HG03378 (cell line): Measurements from ENCODE around the gene ARHGAP26.

Source experiments
- ATAC-seq: cut with Tn5 transposase; IDR thresholded peaks from one replicate; pipeline ENCODE4 v1.9.1; 2021; ENCODE audit warnings: mild to moderate bottlenecking, moderate library complexity; ENCODE audit not compliant: unreplicated experiment

The ARHGAP26 gene

GRCh38 chr5:143208781-143209510, 438.8 kb downstream of the ARHGAP26 start:
- ATAC-seq: no peak

GRCh38 chr5:143209881-143210395, 439.8 kb downstream of the ARHGAP26 start:
- no peak for ATAC-seq

GRCh38 chr5:143210576-143210975, 440.4 kb downstream of the ARHGAP26 start:
- no peak for ATAC-seq

- ATAC-seq: no peak
Observed at GRCh38 chr5:143212261-143212660, 442.1 kb downstream of the ARHGAP26 start.

GRCh38 chr5:143213231-143213850, 443.2 kb downstream of the ARHGAP26 start:
- no peak for ATAC-seq

- peak; percentile 60 for ATAC-seq
Observed at GRCh38 chr5:143213851-143214363, 443.7 kb downstream of the ARHGAP26 start.

GRCh38 chr5:143214458-143214857, 444.3 kb downstream of the ARHGAP26 start:
- ATAC-seq: no peak

- ATAC-seq: no peak
Observed at GRCh38 chr5:143214890-143215289, 444.7 kb downstream of the ARHGAP26 start.

GRCh38 chr5:143215690-143216089, 445.5 kb downstream of the ARHGAP26 start:
- no peak for ATAC-seq

GRCh38 chr5:143216211-143216610, 446.0 kb downstream of the ARHGAP26 start:
- no peak for ATAC-seq

GRCh38 chr5:143217065-143217803, 447.1 kb downstream of the ARHGAP26 start:
- no peak for ATAC-seq

- peak; percentile 37 for ATAC-seq
Observed at GRCh38 chr5:143217804-143218160, 447.6 kb downstream of the ARHGAP26 start.

- no peak for ATAC-seq
Observed at GRCh38 chr5:143218517-143219170, 448.5 kb downstream of the ARHGAP26 start.

- ATAC-seq: no peak
Observed at GRCh38 chr5:143219696-143220095, 449.5 kb downstream of the ARHGAP26 start.

GRCh38 chr5:143220748-143221251, 450.6 kb downstream of the ARHGAP26 start:
- no peak for ATAC-seq

- peak; percentile 70 for ATAC-seq
Observed at GRCh38 chr5:143222287-143223231, 452.4 kb downstream of the ARHGAP26 start.

- ATAC-seq: no peak
Observed at GRCh38 chr5:143224672-143225071, 454.5 kb downstream of the ARHGAP26 start.

- ATAC-seq: no peak
Observed at GRCh38 chr5:143225511-143225910, 455.3 kb downstream of the ARHGAP26 start.

- ATAC-seq: no peak
Observed at GRCh38 chr5:143226361-143226760, 456.2 kb downstream of the ARHGAP26 start.

- no peak for ATAC-seq
Observed at GRCh38 chr5:143226872-143227271, 456.7 kb downstream of the ARHGAP26 start.
